HepG2 (cell line): ENCODE results near the gene IARS2. TPM values are rescaled to one million over a fixed set of nuclear protein-coding genes. Genes with fewer than 3 reads are reported as not detected.

Source experiments
- HCFC1 ChIP-seq: fragments of 150-350 bp; IDR thresholded peaks from 2 replicates; pipeline ENCODE4 v1.6.1; 2014; ENCODE audit warnings: low read depth, low read length
- HOXA7 ChIP-seq: sonication (generic); formaldehyde crosslinking; IDR thresholded peaks from 2 replicates; pipeline ENCODE4 v1.8.1; 2022; ENCODE audit warnings: mild to moderate bottlenecking, missing genetic modification reagents, moderate library complexity
- NR1H2 ChIP-seq: sonication (generic); formaldehyde crosslinking; IDR thresholded peaks from 2 replicates; pipeline ENCODE4 v1.8.1; 2022; ENCODE audit warnings: low read depth, missing genetic modification reagents, borderline replicate concordance
- PHF20 ChIP-seq: sonication (generic); formaldehyde crosslinking; IDR thresholded peaks from 2 replicates; pipeline ENCODE4 v1.5.0; 2020; ENCODE audit warnings: mild to moderate bottlenecking, missing genetic modification reagents
- PRMT3 ChIP-seq: sonication (generic); formaldehyde crosslinking; IDR thresholded peaks from 2 replicates; pipeline ENCODE4 v1.8.1; 2022; ENCODE audit warnings: low read depth, mild to moderate bottlenecking, moderate library complexity, missing genetic modification reagents, borderline replicate concordance
- ZNF20 ChIP-seq: sonication (generic); formaldehyde crosslinking; IDR thresholded peaks from 2 replicates; pipeline ENCODE4 v1.4.0; 2020; ENCODE audit warnings: mild to moderate bottlenecking, moderate library complexity, missing genetic modification reagents
- ZNF33A ChIP-seq: sonication (generic); formaldehyde crosslinking; IDR thresholded peaks from 2 replicates; pipeline ENCODE4 v1.5.1; 2020; ENCODE audit warnings: missing genetic modification reagents, mild to moderate bottlenecking, moderate library complexity, borderline replicate concordance
- ZNF550 ChIP-seq: sonication (generic); formaldehyde crosslinking; IDR thresholded peaks from 2 replicates; pipeline ENCODE4 v1.4.0; 2020; ENCODE audit warnings: mild to moderate bottlenecking, missing genetic modification reagents, borderline replicate concordance
- ZNF563 ChIP-seq: sonication (generic); formaldehyde crosslinking; IDR thresholded peaks from 2 replicates; pipeline ENCODE4 v1.8.0; 2022; ENCODE audit warnings: mild to moderate bottlenecking, moderate library complexity, missing genetic modification reagents
- polyA plus RNA-seq, 8 experiments: library from polyadenylated mRNA; depleted of rRNA in 3 of 8; stranded (reverse) in 7 of 8; unstranded in 1 of 8; fragments of >200 nt; fragmentation: Illumina TruSeq in 4 of 8; extraction: Trizol in 4 of 8; gene quantifications; 2 replicates each; pipeline versions ENCODE4 v1.2.1 to v1.2.3, GENCODE V29; 2011 to 2016; ENCODE audit warnings: low read depth in 4 of 8, missing spikeins in 1 of 8, mixed read lengths in 1 of 8; ENCODE audit not compliant: insufficient read depth in 1 of 8
- total RNA-seq, 5 experiments: library from RNA; depleted of rRNA; stranded (reverse); fragments of >200 nt; fragmentation: Illumina TruSeq; extraction: Trizol; gene quantifications; 2 replicates each; pipeline ENCODE4 v1.2.3, GENCODE V29; 2016; ENCODE audit warnings: low read depth in 1 of 5
- TF ChIP-seq, protein P1 (sequence below): IDR thresholded peaks from 2 replicates; pipeline ENCODE4 v1.4.0; 2020; ENCODE audit warnings: mild to moderate bottlenecking, missing genetic modification reagents
- TF ChIP-seq, protein P2 (sequence below): sonication (generic); formaldehyde crosslinking; IDR thresholded peaks from 2 replicates; pipeline ENCODE4 v1.8.1; 2023; ENCODE audit warnings: mild to moderate bottlenecking, inconsistent platforms, moderate library complexity, missing genetic modification reagents, borderline replicate concordance
- TF ChIP-seq, protein P3 (sequence below): sonication (generic); formaldehyde crosslinking; IDR thresholded peaks from 2 replicates; pipeline ENCODE4 v1.4.0; 2020; ENCODE audit warnings: mild to moderate bottlenecking, missing genetic modification reagents, borderline replicate concordance
- TF ChIP-seq, protein P4 (sequence below): sonication (generic); formaldehyde crosslinking; IDR thresholded peaks from 2 replicates; pipeline ENCODE4 v1.5.0; 2020; ENCODE audit warnings: missing genetic modification reagents
- TF ChIP-seq, protein P5 (sequence below): fragments of 450-650 bp; IDR thresholded peaks from 2 replicates; pipeline ENCODE4 v1.6.1; 2017

The IARS2 gene
- total and polyA plus RNA-seq, 2 of the 13 experiments (the other 11 are each of a cell fraction or from before 2014, with no cell fraction given): 28.6 to 122 TPM

DNA sequence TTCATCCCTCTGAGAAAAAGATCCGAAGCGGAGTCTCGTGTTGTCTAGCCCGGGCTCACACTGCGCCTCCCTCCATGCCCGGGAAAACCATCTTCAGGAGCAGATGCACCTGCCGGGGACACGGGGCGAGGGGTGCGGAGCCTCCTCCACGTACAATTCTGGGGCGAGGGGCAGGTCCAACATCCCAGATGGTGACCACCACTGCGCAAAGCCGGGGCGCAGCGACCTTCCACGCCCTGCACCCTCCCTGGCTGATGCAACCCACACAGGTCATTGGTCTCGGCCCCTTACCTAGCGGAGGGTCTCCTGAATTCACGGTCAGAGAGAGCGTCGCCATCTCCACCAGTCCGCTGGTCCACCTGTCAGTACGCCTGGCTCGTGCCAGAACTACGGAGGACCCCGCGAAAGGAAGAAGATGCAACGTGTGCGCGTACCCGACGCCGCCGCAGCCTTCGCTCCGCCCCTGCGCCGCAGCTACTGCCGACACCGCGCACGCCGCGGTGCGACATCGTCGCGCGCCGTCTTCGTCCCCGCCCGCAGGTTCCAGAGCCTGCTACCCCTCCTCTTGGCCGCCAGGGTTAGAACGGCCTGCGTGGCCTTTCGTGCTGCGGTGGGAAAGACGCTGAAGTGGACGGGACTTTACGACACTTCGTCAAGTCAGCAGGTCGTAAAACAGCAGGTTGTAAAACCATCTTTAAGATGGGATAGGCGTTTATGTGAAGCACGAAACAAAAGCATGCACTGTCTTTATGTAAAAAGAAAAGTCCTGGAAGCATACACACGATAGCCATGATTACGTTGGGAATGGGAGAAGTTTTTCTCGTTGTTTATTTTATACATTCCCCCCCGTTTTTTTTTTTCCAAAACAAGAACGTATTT is 47.6 kb upstream of the IARS2 start, which contains the start of gene EPRS1 (continued):
- TF ChIP-seq, protein P1, sequence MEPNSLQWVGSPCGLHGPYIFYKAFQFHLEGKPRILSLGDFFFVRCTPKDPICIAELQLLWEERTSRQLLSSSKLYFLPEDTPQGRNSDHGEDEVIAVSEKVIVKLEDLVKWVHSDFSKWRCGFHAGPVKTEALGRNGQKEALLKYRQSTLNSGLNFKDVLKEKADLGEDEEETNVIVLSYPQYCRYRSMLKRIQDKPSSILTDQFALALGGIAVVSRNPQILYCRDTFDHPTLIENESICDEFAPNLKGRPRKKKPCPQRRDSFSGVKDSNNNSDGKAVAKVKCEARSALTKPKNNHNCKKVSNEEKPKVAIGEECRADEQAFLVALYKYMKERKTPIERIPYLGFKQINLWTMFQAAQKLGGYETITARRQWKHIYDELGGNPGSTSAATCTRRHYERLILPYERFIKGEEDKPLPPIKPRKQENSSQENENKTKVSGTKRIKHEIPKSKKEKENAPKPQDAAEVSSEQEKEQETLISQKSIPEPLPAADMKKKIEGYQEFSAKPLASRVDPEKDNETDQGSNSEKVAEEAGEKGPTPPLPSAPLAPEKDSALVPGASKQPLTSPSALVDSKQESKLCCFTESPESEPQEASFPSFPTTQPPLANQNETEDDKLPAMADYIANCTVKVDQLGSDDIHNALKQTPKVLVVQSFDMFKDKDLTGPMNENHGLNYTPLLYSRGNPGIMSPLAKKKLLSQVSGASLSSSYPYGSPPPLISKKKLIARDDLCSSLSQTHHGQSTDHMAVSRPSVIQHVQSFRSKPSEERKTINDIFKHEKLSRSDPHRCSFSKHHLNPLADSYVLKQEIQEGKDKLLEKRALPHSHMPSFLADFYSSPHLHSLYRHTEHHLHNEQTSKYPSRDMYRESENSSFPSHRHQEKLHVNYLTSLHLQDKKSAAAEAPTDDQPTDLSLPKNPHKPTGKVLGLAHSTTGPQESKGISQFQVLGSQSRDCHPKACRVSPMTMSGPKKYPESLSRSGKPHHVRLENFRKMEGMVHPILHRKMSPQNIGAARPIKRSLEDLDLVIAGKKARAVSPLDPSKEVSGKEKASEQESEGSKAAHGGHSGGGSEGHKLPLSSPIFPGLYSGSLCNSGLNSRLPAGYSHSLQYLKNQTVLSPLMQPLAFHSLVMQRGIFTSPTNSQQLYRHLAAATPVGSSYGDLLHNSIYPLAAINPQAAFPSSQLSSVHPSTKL (CRISPR knock-in tag): peak; percentile 84
- TF ChIP-seq, protein P2, sequence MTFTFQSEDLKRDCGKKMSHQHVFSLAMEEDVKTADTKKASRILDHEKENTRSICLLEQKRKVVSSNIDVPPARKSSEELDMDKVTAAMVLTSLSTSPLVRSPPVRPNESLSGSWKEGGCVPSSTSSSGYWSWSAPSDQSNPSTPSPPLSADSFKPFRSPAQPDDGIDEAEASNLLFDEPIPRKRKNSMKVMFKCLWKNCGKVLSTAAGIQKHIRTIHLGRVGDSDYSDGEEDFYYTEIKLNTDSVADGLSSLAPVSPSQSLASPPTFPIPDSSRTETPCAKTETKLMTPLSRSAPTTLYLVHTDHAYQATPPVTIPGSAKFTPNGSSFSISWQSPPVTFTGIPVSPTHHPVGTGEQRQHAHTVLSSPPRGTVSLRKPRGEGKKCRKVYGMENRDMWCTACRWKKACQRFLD (CRISPR knock-in tag): no peak; the same call in 1 of the 2 replicates
- 0 out of 2 replicates have a peak, but pooled peaks have one; percentile 63 for TF ChIP-seq ZNF550 (CRISPR knock-in tag)
- TF ChIP-seq, protein P3, sequence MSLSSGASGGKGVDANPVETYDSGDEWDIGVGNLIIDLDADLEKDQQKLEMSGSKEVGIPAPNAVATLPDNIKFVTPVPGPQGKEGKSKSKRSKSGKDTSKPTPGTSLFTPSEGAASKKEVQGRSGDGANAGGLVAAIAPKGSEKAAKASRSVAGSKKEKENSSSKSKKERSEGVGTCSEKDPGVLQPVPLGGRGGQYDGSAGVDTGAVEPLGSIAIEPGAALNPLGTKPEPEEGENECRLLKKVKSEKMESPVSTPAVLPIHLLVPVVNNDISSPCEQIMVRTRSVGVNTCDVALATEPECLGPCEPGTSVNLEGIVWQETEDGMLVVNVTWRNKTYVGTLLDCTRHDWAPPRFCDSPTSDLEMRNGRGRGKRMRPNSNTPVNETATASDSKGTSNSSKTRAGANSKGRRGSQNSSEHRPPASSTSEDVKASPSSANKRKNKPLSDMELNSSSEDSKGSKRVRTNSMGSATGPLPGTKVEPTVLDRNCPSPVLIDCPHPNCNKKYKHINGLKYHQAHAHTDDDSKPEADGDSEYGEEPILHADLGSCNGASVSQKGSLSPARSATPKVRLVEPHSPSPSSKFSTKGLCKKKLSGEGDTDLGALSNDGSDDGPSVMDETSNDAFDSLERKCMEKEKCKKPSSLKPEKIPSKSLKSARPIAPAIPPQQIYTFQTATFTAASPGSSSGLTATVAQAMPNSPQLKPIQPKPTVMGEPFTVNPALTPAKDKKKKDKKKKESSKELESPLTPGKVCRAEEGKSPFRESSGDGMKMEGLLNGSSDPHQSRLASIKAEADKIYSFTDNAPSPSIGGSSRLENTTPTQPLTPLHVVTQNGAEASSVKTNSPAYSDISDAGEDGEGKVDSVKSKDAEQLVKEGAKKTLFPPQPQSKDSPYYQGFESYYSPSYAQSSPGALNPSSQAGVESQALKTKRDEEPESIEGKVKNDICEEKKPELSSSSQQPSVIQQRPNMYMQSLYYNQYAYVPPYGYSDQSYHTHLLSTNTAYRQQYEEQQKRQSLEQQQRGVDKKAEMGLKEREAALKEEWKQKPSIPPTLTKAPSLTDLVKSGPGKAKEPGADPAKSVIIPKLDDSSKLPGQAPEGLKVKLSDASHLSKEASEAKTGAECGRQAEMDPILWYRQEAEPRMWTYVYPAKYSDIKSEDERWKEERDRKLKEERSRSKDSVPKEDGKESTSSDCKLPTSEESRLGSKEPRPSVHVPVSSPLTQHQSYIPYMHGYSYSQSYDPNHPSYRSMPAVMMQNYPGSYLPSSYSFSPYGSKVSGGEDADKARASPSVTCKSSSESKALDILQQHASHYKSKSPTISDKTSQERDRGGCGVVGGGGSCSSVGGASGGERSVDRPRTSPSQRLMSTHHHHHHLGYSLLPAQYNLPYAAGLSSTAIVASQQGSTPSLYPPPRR (CRISPR knock-in tag): peak; percentile 54; the same call in 1 of the 2 replicates
- no peak for TF ChIP-seq HOXA7 (CRISPR knock-in tag)
- TF ChIP-seq ZNF33A (CRISPR knock-in tag): no peak
- peak; percentile 95 for TF ChIP-seq PHF20 (CRISPR knock-in tag)
- peak; percentile 46; the same call in 1 of the 2 replicates for TF ChIP-seq HCFC1
- TF ChIP-seq NR1H2 (CRISPR knock-in tag): no peak
- no peak for TF ChIP-seq ZNF563 (CRISPR knock-in tag)
- TF ChIP-seq, protein P4, sequence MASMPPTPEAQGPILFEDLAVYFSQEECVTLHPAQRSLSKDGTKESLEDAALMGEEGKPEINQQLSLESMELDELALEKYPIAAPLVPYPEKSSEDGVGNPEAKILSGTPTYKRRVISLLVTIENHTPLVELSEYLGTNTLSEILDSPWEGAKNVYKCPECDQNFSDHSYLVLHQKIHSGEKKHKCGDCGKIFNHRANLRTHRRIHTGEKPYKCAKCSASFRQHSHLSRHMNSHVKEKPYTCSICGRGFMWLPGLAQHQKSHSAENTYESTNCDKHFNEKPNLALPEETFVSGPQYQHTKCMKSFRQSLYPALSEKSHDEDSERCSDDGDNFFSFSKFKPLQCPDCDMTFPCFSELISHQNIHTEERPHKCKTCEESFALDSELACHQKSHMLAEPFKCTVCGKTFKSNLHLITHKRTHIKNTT: no peak
- TF ChIP-seq ZNF20: no peak
- TF ChIP-seq PRMT3 (CRISPR knock-in tag): peak; percentile 49; the same call in 1 of the 2 replicates
- TF ChIP-seq, protein P5, sequence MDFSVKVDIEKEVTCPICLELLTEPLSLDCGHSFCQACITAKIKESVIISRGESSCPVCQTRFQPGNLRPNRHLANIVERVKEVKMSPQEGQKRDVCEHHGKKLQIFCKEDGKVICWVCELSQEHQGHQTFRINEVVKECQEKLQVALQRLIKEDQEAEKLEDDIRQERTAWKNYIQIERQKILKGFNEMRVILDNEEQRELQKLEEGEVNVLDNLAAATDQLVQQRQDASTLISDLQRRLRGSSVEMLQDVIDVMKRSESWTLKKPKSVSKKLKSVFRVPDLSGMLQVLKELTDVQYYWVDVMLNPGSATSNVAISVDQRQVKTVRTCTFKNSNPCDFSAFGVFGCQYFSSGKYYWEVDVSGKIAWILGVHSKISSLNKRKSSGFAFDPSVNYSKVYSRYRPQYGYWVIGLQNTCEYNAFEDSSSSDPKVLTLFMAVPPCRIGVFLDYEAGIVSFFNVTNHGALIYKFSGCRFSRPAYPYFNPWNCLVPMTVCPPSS: no peak
